Measurements from ENCODE around the gene LCP1. TPM values are rescaled to one million over a fixed set of nuclear protein-coding genes. Genes with fewer than 3 reads are reported as not detected.

The LCP1 gene
- polyA plus RNA-seq, 1 donor, result 41.1 TPM

GRCh38 chr13:46102255-46102605, 79.7 kb downstream of the LCP1 start:
- Histone ChIP-seq H3K36me3 (ENCODE audit: control insufficient read depth, insufficient read depth, low read length) (no peaks in the 10 kb centered on the region), H3K4me3 (ENCODE audit: low read length) (no peak overlapping the region), H3K27ac (ENCODE audit: low read length) (no peak overlapping the region), H3K9me3 (ENCODE audit: control insufficient read depth, low read depth, low read length) (no peaks in the 10 kb centered on the region), H3K4me1 (ENCODE audit: control insufficient read depth, insufficient read depth, low read length) (no peaks in the 10 kb centered on the region), H3K27me3 (ENCODE audit: control insufficient read depth, insufficient read depth, low read length) (no peaks in the 10 kb centered on the region)
- no peak for DNase-seq

GRCh38 chr13:46101484-46102254, 80.3 kb downstream of the LCP1 start:
- H3K9me3 ChIP-seq (ENCODE audit: control insufficient read depth, low read depth, low read length), result no peaks in the 10 kb centered on the region
- WGBS (ENCODE audit: insufficient coverage, low lambda C conversion rate), result 0% methylated on average over 1 of the region's 8 CpGs
- no peaks in the 10 kb centered on the region for H3K4me1 ChIP-seq (ENCODE audit: control insufficient read depth, insufficient read depth, low read length)
- no peaks in the 10 kb centered on the region for H3K27me3 ChIP-seq (ENCODE audit: control insufficient read depth, insufficient read depth, low read length)
- H3K4me3 ChIP-seq (ENCODE audit: low read length), result no peak overlapping the region
- H3K36me3 ChIP-seq (ENCODE audit: control insufficient read depth, insufficient read depth, low read length), result no peaks in the 10 kb centered on the region
- H3K27ac ChIP-seq (ENCODE audit: low read length), result no peak overlapping the region
- DNase-seq, result no peak

- H3K27ac ChIP-seq (ENCODE audit: low read length), result no peak overlapping the region
- 100% methylated on average over 3 of the region's 4 CpGs for WGBS (ENCODE audit: insufficient coverage, low lambda C conversion rate)
- DNase-seq, result no peak
- H3K4me3 ChIP-seq (ENCODE audit: low read length), result no peak overlapping the region
- H3K27me3 ChIP-seq (ENCODE audit: control insufficient read depth, insufficient read depth, low read length), result no peaks in the 10 kb centered on the region
- no peaks in the 10 kb centered on the region for H3K36me3 ChIP-seq (ENCODE audit: control insufficient read depth, insufficient read depth, low read length)
- no peaks in the 10 kb centered on the region for H3K9me3 ChIP-seq (ENCODE audit: control insufficient read depth, low read depth, low read length)
- H3K4me1 ChIP-seq (ENCODE audit: control insufficient read depth, insufficient read depth, low read length), result no peaks in the 10 kb centered on the region
These were observed 81.0 kb downstream of the LCP1 start for GRCh38 chr13:46101002-46101401.

GRCh38 chr13:46100191-46100815, 81.7 kb downstream of the LCP1 start:
- Histone ChIP-seq H3K4me3 (ENCODE audit: low read length) (no peak overlapping the region), H3K27me3 (ENCODE audit: control insufficient read depth, insufficient read depth, low read length) (no peaks in the 10 kb centered on the region), H3K27ac (ENCODE audit: low read length) (no peak overlapping the region), H3K36me3 (ENCODE audit: control insufficient read depth, insufficient read depth, low read length) (no peaks in the 10 kb centered on the region), H3K4me1 (ENCODE audit: control insufficient read depth, insufficient read depth, low read length) (no peaks in the 10 kb centered on the region), H3K9me3 (ENCODE audit: control insufficient read depth, low read depth, low read length) (no peaks in the 10 kb centered on the region)
- WGBS (ENCODE audit: insufficient coverage, low lambda C conversion rate), result no CpG with 5 or more reads among the region's 1 CpG
- DNase-seq, result no peak

GRCh38 chr13:46097663-46098062, 84.3 kb downstream of the LCP1 start:
- WGBS (ENCODE audit: insufficient coverage, low lambda C conversion rate), result 81% methylated on average over 3 of the region's 4 CpGs
- H3K27ac ChIP-seq (ENCODE audit: low read length), result no peak overlapping the region
- no peaks in the 10 kb centered on the region for H3K36me3 ChIP-seq (ENCODE audit: control insufficient read depth, insufficient read depth, low read length)
- no peaks in the 10 kb centered on the region for H3K9me3 ChIP-seq (ENCODE audit: control insufficient read depth, low read depth, low read length)
- DNase-seq, result no peak
- no peaks in the 10 kb centered on the region for H3K27me3 ChIP-seq (ENCODE audit: control insufficient read depth, insufficient read depth, low read length)
- no peaks in the 10 kb centered on the region for H3K4me1 ChIP-seq (ENCODE audit: control insufficient read depth, insufficient read depth, low read length)
- H3K4me3 ChIP-seq (ENCODE audit: low read length), result no peak overlapping the region

GRCh38 chr13:46097015-46097414, 85.0 kb downstream of the LCP1 start:
- no peak for DNase-seq
- Histone ChIP-seq H3K36me3 (ENCODE audit: control insufficient read depth, insufficient read depth, low read length) (no peaks in the 10 kb centered on the region), H3K27me3 (ENCODE audit: control insufficient read depth, insufficient read depth, low read length) (no peaks in the 10 kb centered on the region), H3K4me1 (ENCODE audit: control insufficient read depth, insufficient read depth, low read length) (no peaks in the 10 kb centered on the region), H3K9me3 (ENCODE audit: control insufficient read depth, low read depth, low read length) (no peaks in the 10 kb centered on the region), H3K4me3 (ENCODE audit: low read length) (no peak overlapping the region), H3K27ac (ENCODE audit: low read length) (no peak overlapping the region)
- WGBS (ENCODE audit: insufficient coverage, low lambda C conversion rate), result no CpG with 5 or more reads among the region's 3 CpGs

- no peak for DNase-seq
- H3K27ac ChIP-seq (ENCODE audit: low read length), result no peak overlapping the region
- 88% methylated on average over 2 of the region's 3 CpGs for WGBS (ENCODE audit: insufficient coverage, low lambda C conversion rate)
These were observed 87.5 kb downstream of the LCP1 start for GRCh38 chr13:46094478-46094877.

GRCh38 chr13:46088821-46089562, 93.0 kb downstream of the LCP1 start:
- Histone ChIP-seq H3K27me3 (ENCODE audit: control insufficient read depth, insufficient read depth, low read length) (no peaks in the 10 kb centered on the region), H3K4me1 (ENCODE audit: control insufficient read depth, insufficient read depth, low read length) (no peaks in the 10 kb centered on the region), H3K4me3 (ENCODE audit: low read length) (no peak overlapping the region), H3K36me3 (ENCODE audit: control insufficient read depth, insufficient read depth, low read length) (no peaks in the 10 kb centered on the region), H3K9me3 (ENCODE audit: control insufficient read depth, low read depth, low read length) (no peaks in the 10 kb centered on the region), H3K27ac (ENCODE audit: low read length) (no peak overlapping the region)
- no peak for DNase-seq
- 100% methylated on average over 1 of the region's 5 CpGs for WGBS (ENCODE audit: insufficient coverage, low lambda C conversion rate)

More at GRCh38 chr13:46094478-46094877, 87.5 kb downstream of the LCP1 start:
- no peaks in the 10 kb centered on the region for H3K9me3 ChIP-seq (ENCODE audit: control insufficient read depth, low read depth, low read length)
- H3K4me3 ChIP-seq (ENCODE audit: low read length), result no peak overlapping the region
- no peaks in the 10 kb centered on the region for H3K4me1 ChIP-seq (ENCODE audit: control insufficient read depth, insufficient read depth, low read length)
- no peaks in the 10 kb centered on the region for H3K27me3 ChIP-seq (ENCODE audit: control insufficient read depth, insufficient read depth, low read length)
- H3K36me3 ChIP-seq (ENCODE audit: control insufficient read depth, insufficient read depth, low read length), result no peaks in the 10 kb centered on the region

- Histone ChIP-seq H3K36me3 (ENCODE audit: control insufficient read depth, insufficient read depth, low read length) (no peaks in the 10 kb centered on the region), H3K9me3 (ENCODE audit: control insufficient read depth, low read depth, low read length) (no peaks in the 10 kb centered on the region), H3K27me3 (ENCODE audit: control insufficient read depth, insufficient read depth, low read length) (no peaks in the 10 kb centered on the region), H3K4me1 (ENCODE audit: control insufficient read depth, insufficient read depth, low read length) (no peaks in the 10 kb centered on the region), H3K27ac (ENCODE audit: low read length) (no peak overlapping the region), H3K4me3 (ENCODE audit: low read length) (no peak overlapping the region)
- DNase-seq, result no peak
These were observed 94.5 kb downstream of the LCP1 start for GRCh38 chr13:46087481-46087880.

- no CpG with 5 or more reads among the region's 12 CpGs for WGBS (ENCODE audit: insufficient coverage, low lambda C conversion rate)
- no peak for DNase-seq
- Histone ChIP-seq H3K4me3 (ENCODE audit: low read length) (no peak overlapping the region), H3K36me3 (ENCODE audit: control insufficient read depth, insufficient read depth, low read length) (no peaks in the 10 kb centered on the region), H3K27me3 (ENCODE audit: control insufficient read depth, insufficient read depth, low read length) (no peaks in the 10 kb centered on the region), H3K4me1 (ENCODE audit: control insufficient read depth, insufficient read depth, low read length) (no peaks in the 10 kb centered on the region), H3K27ac (ENCODE audit: low read length) (no peak overlapping the region), H3K9me3 (ENCODE audit: control insufficient read depth, low read depth, low read length) (no peaks in the 10 kb centered on the region)
These were observed 95.0 kb downstream of the LCP1 start for GRCh38 chr13:46086985-46087384.

Data from large intestine (tissue), 3 donors.